IMR-90 (cell line): ENCODE results near the gene ZDHHC24. TPM values are rescaled to one million over a fixed set of nuclear protein-coding genes. Genes with fewer than 3 reads are reported as not detected.

Source experiments
- ATAC-seq: fragments of 200-7000 bp; cut with Tn5 transposase; 2 replicates; pipeline ENCODE4 v1.9.1; 2020; ENCODE audit warnings: low read depth, mild to moderate bottlenecking, moderate library complexity
- BruUV-seq: library from RNA; stranded (reverse); fragments of 400-500 nt; replicated peaks from 2 replicates; lab custom pipeline; 2021; lab: Mats Ljungman, UMichigan
- CTCF ChIA-PET: fragments of 300-600 bp; formaldehyde crosslinking; extraction: SDS; loops from one replicate; lab custom pipeline; 2021; ENCODE audit warnings: antibody characterized with exemption; lab: Yijun Ruan, JAX
- POLR2A ChIA-PET: fragments of 300-600 bp; sonication (Branson Sonifier 250); formaldehyde crosslinking; loops from one replicate; lab custom pipeline; 2022; ENCODE audit warnings: antibody characterized with exemption; ENCODE audit not compliant: unreplicated experiment; lab: Charles Lee
- DNase-seq: peaks from one replicate; pipeline ENCODE4 v3.0.0; 2013
- H2AFZ ChIP-seq: replicated peaks from 2 replicates; pipeline ENCODE3; 2013; ENCODE audit warnings: low read length, mild to moderate bottlenecking; ENCODE audit not compliant: poor library complexity
- H2AK5ac ChIP-seq: 2 replicates; pipeline ENCODE4 v1.6.1; 2013; ENCODE audit warnings: low read depth, low read length, inconsistent platforms
- H2AK9ac ChIP-seq: replicated peaks from 2 replicates; pipeline ENCODE3; 2013; ENCODE audit warnings: mild to moderate bottlenecking, low read depth, low read length, moderate library complexity; ENCODE audit not compliant: poor library complexity
- H2BK120ac ChIP-seq: 2 replicates; pipeline ENCODE4 v1.6.1; 2013; ENCODE audit warnings: low read depth, low read length, inconsistent platforms
- H2BK15ac ChIP-seq: 3 replicates; pipeline ENCODE4 v1.6.1; 2013; ENCODE audit warnings: low read depth, low read length, inconsistent platforms
- H2BK20ac ChIP-seq: 2 replicates; pipeline ENCODE4 v1.6.1; 2013; ENCODE audit warnings: low read depth, mild to moderate bottlenecking, inconsistent platforms, low read length, moderate library complexity
- H2BK5ac ChIP-seq: 2 replicates; pipeline ENCODE4 v1.6.1; 2013; ENCODE audit warnings: mild to moderate bottlenecking, low read depth, low read length, inconsistent platforms; ENCODE audit not compliant: poor library complexity, severe bottlenecking
- H3K14ac ChIP-seq: replicated peaks from 2 replicates; pipeline ENCODE4 v1.6.1; 2013; ENCODE audit warnings: low read depth, low read length, inconsistent platforms
- H3K18ac ChIP-seq: 2 replicates; pipeline ENCODE4 v1.6.1; 2013; ENCODE audit warnings: low read depth, low read length, control low read depth
- H3K23ac ChIP-seq: 2 replicates; pipeline ENCODE4 v1.6.1; 2013; ENCODE audit warnings: low read depth, low read length, inconsistent platforms
- H3K27ac ChIP-seq: 2 replicates; pipeline ENCODE4 v1.5.1; 2013; ENCODE audit warnings: mild to moderate bottlenecking, control low read depth, low read length; ENCODE audit not compliant: insufficient read depth
- H3K27me3 ChIP-seq: 2 replicates; pipeline ENCODE4 v1.6.1; 2013; ENCODE audit warnings: low read length; ENCODE audit not compliant: control insufficient read depth, insufficient read depth
- H3K36me3 ChIP-seq: 2 replicates; pipeline ENCODE4 v1.6.1; 2013; ENCODE audit warnings: low read length, mixed read lengths; ENCODE audit not compliant: control insufficient read depth, insufficient read depth
- H3K4ac ChIP-seq: 2 replicates; pipeline ENCODE4 v1.6.1; 2013; ENCODE audit warnings: low read depth, low read length, inconsistent platforms
- H3K4me1 ChIP-seq: 2 replicates; pipeline ENCODE4 v1.6.1; 2013; ENCODE audit warnings: low read length, mixed read lengths; ENCODE audit not compliant: control insufficient read depth, insufficient read depth
- H3K4me2 ChIP-seq: 2 replicates; pipeline ENCODE4 v1.6.1; 2013; ENCODE audit warnings: low read depth, mild to moderate bottlenecking, control low read depth, low read length, moderate library complexity
- H3K4me3 ChIP-seq: 2 replicates; pipeline ENCODE4 v1.5.1; 2013; ENCODE audit warnings: low read depth, mild to moderate bottlenecking, control low read depth, low read length, moderate library complexity; ENCODE audit not compliant: insufficient read depth
- H3K56ac ChIP-seq: 2 replicates; pipeline ENCODE4 v1.6.1; 2013; ENCODE audit warnings: low read length, inconsistent platforms; ENCODE audit not compliant: insufficient read depth; ENCODE audit errors: extremely low read depth
- H3K79me1 ChIP-seq, 2 experiments: 2 replicates each; pipeline ENCODE4 v1.6.1; 2013; ENCODE audit warnings: low read length in 2 of 2, inconsistent platforms in 1 of 2, low read depth in 1 of 2
- H3K9ac ChIP-seq: 2 replicates; pipeline ENCODE4 v1.6.1; 2013; ENCODE audit warnings: low read depth, low read length, control low read depth
- H3K9me1 ChIP-seq: 2 replicates; pipeline ENCODE4 v1.6.1; 2013; ENCODE audit warnings: low read length, inconsistent platforms; ENCODE audit not compliant: insufficient read depth
- H3K9me3 ChIP-seq: 2 replicates; pipeline ENCODE4 v1.6.1; 2013; ENCODE audit warnings: low read length; ENCODE audit not compliant: control insufficient read depth, insufficient read depth
- H4K20me1 ChIP-seq: 2 replicates; pipeline ENCODE4 v1.6.1; 2013; ENCODE audit warnings: low read length, inconsistent platforms; ENCODE audit not compliant: insufficient read depth
- H4K5ac ChIP-seq: 2 replicates; pipeline ENCODE4 v1.6.1; 2013; ENCODE audit warnings: mild to moderate bottlenecking, low read depth, low read length, control low read depth
- H4K8ac ChIP-seq, 2 experiments: 2 replicates each; pipeline ENCODE4 v1.6.1; 2013; ENCODE audit warnings: low read depth in 2 of 2, low read length in 2 of 2, control low read depth in 1 of 2, inconsistent platforms in 1 of 2
- H4K91ac ChIP-seq: 2 replicates; pipeline ENCODE4 v1.6.1; 2013; ENCODE audit warnings: low read depth, low read length, inconsistent platforms; ENCODE audit not compliant: insufficient read depth
- MXI1 ChIP-seq: IDR thresholded peaks from 2 replicates; pipeline ENCODE4 v1.6.1; 2012; ENCODE audit warnings: low read depth, mild to moderate bottlenecking, low read length, moderate library complexity, borderline replicate concordance
- WGBS, 2 experiments: methylation state at CpG; one replicate each; pipeline versions ENCODE4 v1.1.5 to v1.1.7; 2013; ENCODE audit warnings: missing lambda C conversion rate in 2 of 2; ENCODE audit not compliant: insufficient read length in 1 of 2; ENCODE audit errors: extremely low coverage in 2 of 2; 5-methylcytosine and 5-hydroxymethylcytosine counted together
- dilution Hi-C: fragments of 300-500 bp; cut with HindIII; formaldehyde crosslinking; loops from one replicate; pipeline ENCODE4 v1.14.3; 2018; ENCODE audit warnings: low sequenced_read_pairs; ENCODE audit not compliant: unreplicated experiment
- in situ Hi-C: fragments of 300-500 bp; cut with MboI; formaldehyde crosslinking; loops from 3 replicates; pipeline ENCODE4 v1.14.3; 2019; ENCODE audit warnings: low sequenced_read_pairs, inconsistent platforms, mixed read lengths
- intact Hi-C: fragments of 100-400 bp; cut with micrococcal nuclease; formaldehyde crosslinking; loops from 2 replicates; pipeline ENCODE4 v1.10.0; 2022
- polyA plus RNA-seq, 3 experiments: library from polyadenylated mRNA; depleted of rRNA; stranded (reverse); fragments of >200 nt; gene quantifications; 2 replicates each; pipeline ENCODE4 v1.2.3, GENCODE V29; 2012; ENCODE audit warnings: low replicate concordance in 1 of 3
- total RNA-seq: library from RNA; depleted of rRNA; stranded (reverse); fragments of >200 nt; gene quantifications from 2 replicates; pipeline ENCODE4 v1.2.3, GENCODE V29; 2012

Gene ZDHHC24
- total and polyA plus RNA-seq, 2 of the 4 experiments (the other 2 are of a cell fraction) = 3.2 to 10.9 TPM

- Histone ChIP-seq H3K4ac (no peak overlapping the region), H3K14ac (no peak overlapping the region), H3K27ac (no peak overlapping the region), H4K8ac (no peak overlapping the region), H3K36me3 (peaks cover 5% of the 10 kb centered on the region), H3K23ac (no peak overlapping the region), H3K9me3 (no peaks in the 10 kb centered on the region), H3K4me3 (no peak overlapping the region), H3K4me2 (no peak overlapping the region), H3K79me1 (no peaks in the 10 kb centered on the region), H3K4me1 (no peaks in the 10 kb centered on the region), H3K27me3 (no peaks in the 10 kb centered on the region), H3K18ac (no peak overlapping the region), H3K56ac (no peak overlapping the region), H3K9me1 (0 out of 2 replicates have a peak, but pooled peaks cover 3% of the 10 kb centered on the region), H4K91ac (no peak overlapping the region), H2AFZ (no peak overlapping the region), H2BK120ac (no peak overlapping the region), H4K20me1 (no peaks in the 10 kb centered on the region; the same call in 1 of the 2 replicates), H3K9ac (no peak overlapping the region), H2BK20ac (no peak overlapping the region), H2AK5ac (no peak overlapping the region), H2AK9ac (no peak overlapping the region), H2BK15ac (no peak overlapping the region), H4K5ac (no peak overlapping the region), H2BK5ac (no peak overlapping the region)
- CTCF ChIA-PET = no interaction called here
- in situ Hi-C loops (no loop called here), intact Hi-C loops (no loop called here), dilution Hi-C loops (no loop called here)
- no TSS peak for BruUV-seq
- TF ChIP-seq MXI1 = no peak
- DNase-seq (no peak), ATAC-seq (no peak)
- 92% methylated on average over 6 of the region's 11 CpGs; no CpG with 5 or more reads in 1 of the 2 experiments for WGBS, 2 experiments
- POLR2A ChIA-PET = no interaction called here
Measured at GRCh38 chr11:66531841-66532240, 14.0 kb downstream of the ZDHHC24 start.
